K562 (cell line): ENCODE results near the gene MAML1. TPM values are rescaled to one million over a fixed set of nuclear protein-coding genes. Genes with fewer than 3 reads are reported as not detected.

ENCODE experiments used
- ATF1 ChIP-seq, 2 experiments: fragments of 450-650 bp in 1 of 2; IDR thresholded peaks; 2 replicates each; pipeline ENCODE4 v1.6.1; 2016; ENCODE audit warnings: missing compliant biosample characterization in 1 of 2, missing genetic modification characterization in 1 of 2
- BHLHE40 ChIP-seq: IDR thresholded peaks from 2 replicates; pipeline ENCODE4 v1.6.1; 2011; ENCODE audit warnings: low read length, improper control_type of control experiment
- NRF1 ChIP-seq, 2 experiments: fragments of 450-650 bp; IDR thresholded peaks in 1 of 2; conservative IDR thresholded peaks in 1 of 2; 2 replicates each; pipeline ENCODE4 v1.6.1; 2014; ENCODE audit warnings: mild to moderate bottlenecking in 2 of 2
- OTX1 ChIP-seq: fragments of 450-650 bp; formaldehyde crosslinking; IDR thresholded peaks from 2 replicates; pipeline ENCODE4 v1.4.0; 2022; ENCODE audit warnings: mild to moderate bottlenecking
- PCBP2 ChIP-seq: fragments of 200-400 bp; formaldehyde crosslinking; IDR thresholded peaks from 2 replicates; pipeline ENCODE4 v1.6.1; 2018; ENCODE audit warnings: low read length, low read depth, mild to moderate bottlenecking, moderate library complexity; ENCODE audit not compliant: poor library complexity, severe bottlenecking
- RBM15 ChIP-seq: fragments of 200-400 bp; formaldehyde crosslinking; IDR thresholded peaks from 2 replicates; pipeline ENCODE4 v1.6.1; 2018; ENCODE audit warnings: mild to moderate bottlenecking, low read length, moderate library complexity; ENCODE audit not compliant: insufficient read depth
- RNF2 ChIP-seq: sonication (generic); IDR thresholded peaks from 2 replicates; pipeline ENCODE4 v1.6.1; 2016
- TAF7 ChIP-seq: fragments of 450-650 bp; IDR thresholded peaks from 2 replicates; pipeline ENCODE4 v1.6.1; 2016; ENCODE audit warnings: missing genetic modification characterization, missing compliant biosample characterization
- TCF3 ChIP-seq: sonication (generic); formaldehyde crosslinking; IDR thresholded peaks from 2 replicates; pipeline ENCODE4 v1.4.0; 2020; ENCODE audit warnings: mild to moderate bottlenecking, missing genetic modification reagents
- ZBTB49 ChIP-seq: sonication (generic); formaldehyde crosslinking; IDR thresholded peaks from 2 replicates; pipeline ENCODE4 v1.8.0; 2022; ENCODE audit warnings: missing genetic modification reagents, mild to moderate bottlenecking, borderline replicate concordance
- ZNF561 ChIP-seq: fragments of 450-650 bp; formaldehyde crosslinking; conservative IDR thresholded peaks from 2 replicates; pipeline ENCODE4 v1.4.0; 2020; ENCODE audit warnings: mild to moderate bottlenecking, moderate library complexity
- polyA plus RNA-seq, 8 experiments: library from polyadenylated mRNA; depleted of rRNA in 4 of 8; stranded (reverse) in 5 of 8; unstranded in 3 of 8; fragments of >200 nt; fragmentation: Nextera tagmentation in 2 of 8; fragmentation: Illumina TruSeq in 1 of 8; extraction: Ambion mirVana in 2 of 8; extraction: Trizol in 1 of 8; gene quantifications; 2 replicates each; pipeline versions ENCODE4 v1.2.1 to v1.2.3, GENCODE V29; 2011 to 2014; ENCODE audit warnings: inconsistent platforms in 1 of 8, missing spikeins in 1 of 8
- total RNA-seq, 7 experiments: library from RNA; depleted of rRNA in 6 of 7; stranded (reverse); fragments of >200 nt in 6 of 7; fragmentation: Illumina TruSeq in 2 of 7; extraction: Trizol in 2 of 7; gene quantifications; 2 replicates each; pipeline versions ENCODE4 v1.2.1 to v1.2.3, GENCODE V29; 2011 to 2021; ENCODE audit warnings: low replicate concordance in 1 of 7
- TF ChIP-seq, protein P1 (sequence below): fragments of 150-350 bp; IDR thresholded peaks from 2 replicates; pipeline ENCODE4 v1.6.1; 2014; ENCODE audit warnings: low read depth, mild to moderate bottlenecking, low read length, borderline replicate concordance
- TF ChIP-seq, protein P2 (sequence below): fragments of 200-800 bp; sonication (Bioruptor generic); IDR thresholded peaks from 2 replicates; pipeline ENCODE4 v1.6.1; 2017; ENCODE audit warnings: missing genetic modification characterization, missing compliant biosample characterization
- TF ChIP-seq, protein P3 (sequence below): fragments of 250-450 bp; sonication (Bioruptor Pico); IDR thresholded peaks from 2 replicates; pipeline ENCODE4 v1.8.0; 2022; ENCODE audit warnings: moderate library complexity, mild to moderate bottlenecking, inconsistent platforms

MAML1 gene
- total and polyA plus RNA-seq, 9 of the 15 experiments (the other 6 are each of a cell fraction or from before 2014, with no cell fraction given) = 0.32 to 18.4 (median 7.0) TPM

GRCh38 chr5:179698935-179699615 lies 33.5 kb upstream of the MAML1 start, which contains the start of gene CANX (continued):
- 0 out of 2 replicates have a peak, but pooled peaks have one; percentile 69 for TF ChIP-seq ZBTB49
- no peak for TF ChIP-seq ZNF561 (CRISPR knock-in tag)
- TF ChIP-seq, protein P1, sequence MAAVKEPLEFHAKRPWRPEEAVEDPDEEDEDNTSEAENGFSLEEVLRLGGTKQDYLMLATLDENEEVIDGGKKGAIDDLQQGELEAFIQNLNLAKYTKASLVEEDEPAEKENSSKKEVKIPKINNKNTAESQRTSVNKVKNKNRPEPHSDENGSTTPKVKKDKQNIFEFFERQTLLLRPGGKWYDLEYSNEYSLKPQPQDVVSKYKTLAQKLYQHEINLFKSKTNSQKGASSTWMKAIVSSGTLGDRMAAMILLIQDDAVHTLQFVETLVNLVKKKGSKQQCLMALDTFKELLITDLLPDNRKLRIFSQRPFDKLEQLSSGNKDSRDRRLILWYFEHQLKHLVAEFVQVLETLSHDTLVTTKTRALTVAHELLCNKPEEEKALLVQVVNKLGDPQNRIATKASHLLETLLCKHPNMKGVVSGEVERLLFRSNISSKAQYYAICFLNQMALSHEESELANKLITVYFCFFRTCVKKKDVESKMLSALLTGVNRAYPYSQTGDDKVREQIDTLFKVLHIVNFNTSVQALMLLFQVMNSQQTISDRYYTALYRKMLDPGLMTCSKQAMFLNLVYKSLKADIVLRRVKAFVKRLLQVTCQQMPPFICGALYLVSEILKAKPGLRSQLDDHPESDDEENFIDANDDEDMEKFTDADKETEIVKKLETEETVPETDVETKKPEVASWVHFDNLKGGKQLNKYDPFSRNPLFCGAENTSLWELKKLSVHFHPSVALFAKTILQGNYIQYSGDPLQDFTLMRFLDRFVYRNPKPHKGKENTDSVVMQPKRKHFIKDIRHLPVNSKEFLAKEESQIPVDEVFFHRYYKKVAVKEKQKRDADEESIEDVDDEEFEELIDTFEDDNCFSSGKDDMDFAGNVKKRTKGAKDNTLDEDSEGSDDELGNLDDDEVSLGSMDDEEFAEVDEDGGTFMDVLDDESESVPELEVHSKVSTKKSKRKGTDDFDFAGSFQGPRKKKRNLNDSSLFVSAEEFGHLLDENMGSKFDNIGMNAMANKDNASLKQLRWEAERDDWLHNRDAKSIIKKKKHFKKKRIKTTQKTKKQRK = no peak
- TF ChIP-seq TCF3 (CRISPR knock-in tag) = peak; percentile 35; the same call in 1 of the 2 replicates
- TF ChIP-seq RBM15 = no peak
- TF ChIP-seq, protein P2, sequence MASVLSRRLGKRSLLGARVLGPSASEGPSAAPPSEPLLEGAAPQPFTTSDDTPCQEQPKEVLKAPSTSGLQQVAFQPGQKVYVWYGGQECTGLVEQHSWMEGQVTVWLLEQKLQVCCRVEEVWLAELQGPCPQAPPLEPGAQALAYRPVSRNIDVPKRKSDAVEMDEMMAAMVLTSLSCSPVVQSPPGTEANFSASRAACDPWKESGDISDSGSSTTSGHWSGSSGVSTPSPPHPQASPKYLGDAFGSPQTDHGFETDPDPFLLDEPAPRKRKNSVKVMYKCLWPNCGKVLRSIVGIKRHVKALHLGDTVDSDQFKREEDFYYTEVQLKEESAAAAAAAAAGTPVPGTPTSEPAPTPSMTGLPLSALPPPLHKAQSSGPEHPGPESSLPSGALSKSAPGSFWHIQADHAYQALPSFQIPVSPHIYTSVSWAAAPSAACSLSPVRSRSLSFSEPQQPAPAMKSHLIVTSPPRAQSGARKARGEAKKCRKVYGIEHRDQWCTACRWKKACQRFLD (CRISPR knock-in tag) = peak; percentile 4; the same call in 1 of the 2 replicates
- TF ChIP-seq OTX1 (CRISPR knock-in tag) = no peak
- TF ChIP-seq NRF1 (conservative IDR thresholded peaks at IDR 0.05 in 1 of 2, IDR thresholded peaks at IDR 0.05 in 1 of 2) = no peak
- TF ChIP-seq PCBP2 = peak; percentile 34
- 0 out of 2 replicates have a peak, but pooled peaks have one; percentile 30 for TF ChIP-seq TAF7 (tag)
- TF ChIP-seq, protein P3, sequence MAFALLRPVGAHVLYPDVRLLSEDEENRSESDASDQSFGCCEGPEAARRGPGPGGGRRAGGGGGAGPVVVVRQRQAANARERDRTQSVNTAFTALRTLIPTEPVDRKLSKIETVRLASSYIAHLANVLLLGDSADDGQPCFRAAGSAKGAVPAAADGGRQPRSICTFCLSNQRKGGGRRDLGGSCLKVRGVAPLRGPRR (CRISPR knock-in tag) = no peak
- TF ChIP-seq ATF1 (CRISPR knock-in tag; IDR thresholded peaks at IDR 0.05) = no peak
- TF ChIP-seq ATF1 (tag; IDR thresholded peaks at IDR 0.05) = peak; percentile 78
- TF ChIP-seq RNF2 = 0 out of 2 replicates have a peak, but pooled peaks have one; percentile 61
- peak; percentile 98 for TF ChIP-seq BHLHE40
